ENCODE measurements around the gene PLEKHN1.

PLEKHN1 gene

GRCh38 chr1:918843-919242 lies 47.4 kb upstream of the PLEKHN1 start:
- H2AFZ ChIP-seq: no peak overlapping the region
- no peak overlapping the region for H3K4me2 ChIP-seq (ENCODE audit: low read length)
- H3K9ac ChIP-seq: no peak overlapping the region
- peaks cover 11% of the 10 kb centered on the region for H3K4me1 ChIP-seq
- no peaks in the 10 kb centered on the region for H3K27me3 ChIP-seq (ENCODE audit: control insufficient read depth, insufficient read depth, low read length)
- no peak overlapping the region for H3K27ac ChIP-seq
- H3K4me3 ChIP-seq (ENCODE audit: low read depth, low read length): no peak overlapping the region
- no peaks in the 10 kb centered on the region for H3K79me2 ChIP-seq
- TF ChIP-seq, protein P1, sequence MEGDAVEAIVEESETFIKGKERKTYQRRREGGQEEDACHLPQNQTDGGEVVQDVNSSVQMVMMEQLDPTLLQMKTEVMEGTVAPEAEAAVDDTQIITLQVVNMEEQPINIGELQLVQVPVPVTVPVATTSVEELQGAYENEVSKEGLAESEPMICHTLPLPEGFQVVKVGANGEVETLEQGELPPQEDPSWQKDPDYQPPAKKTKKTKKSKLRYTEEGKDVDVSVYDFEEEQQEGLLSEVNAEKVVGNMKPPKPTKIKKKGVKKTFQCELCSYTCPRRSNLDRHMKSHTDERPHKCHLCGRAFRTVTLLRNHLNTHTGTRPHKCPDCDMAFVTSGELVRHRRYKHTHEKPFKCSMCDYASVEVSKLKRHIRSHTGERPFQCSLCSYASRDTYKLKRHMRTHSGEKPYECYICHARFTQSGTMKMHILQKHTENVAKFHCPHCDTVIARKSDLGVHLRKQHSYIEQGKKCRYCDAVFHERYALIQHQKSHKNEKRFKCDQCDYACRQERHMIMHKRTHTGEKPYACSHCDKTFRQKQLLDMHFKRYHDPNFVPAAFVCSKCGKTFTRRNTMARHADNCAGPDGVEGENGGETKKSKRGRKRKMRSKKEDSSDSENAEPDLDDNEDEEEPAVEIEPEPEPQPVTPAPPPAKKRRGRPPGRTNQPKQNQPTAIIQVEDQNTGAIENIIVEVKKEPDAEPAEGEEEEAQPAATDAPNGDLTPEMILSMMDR (IDR thresholded peaks at IDR 0.05): no peak
- no peaks in the 10 kb centered on the region for H3K9me3 ChIP-seq (ENCODE audit: control insufficient read depth, low read length)
- no peaks in the 10 kb centered on the region for H3K36me3 ChIP-seq (ENCODE audit: control insufficient read depth, insufficient read depth, low read length)

DNA sequence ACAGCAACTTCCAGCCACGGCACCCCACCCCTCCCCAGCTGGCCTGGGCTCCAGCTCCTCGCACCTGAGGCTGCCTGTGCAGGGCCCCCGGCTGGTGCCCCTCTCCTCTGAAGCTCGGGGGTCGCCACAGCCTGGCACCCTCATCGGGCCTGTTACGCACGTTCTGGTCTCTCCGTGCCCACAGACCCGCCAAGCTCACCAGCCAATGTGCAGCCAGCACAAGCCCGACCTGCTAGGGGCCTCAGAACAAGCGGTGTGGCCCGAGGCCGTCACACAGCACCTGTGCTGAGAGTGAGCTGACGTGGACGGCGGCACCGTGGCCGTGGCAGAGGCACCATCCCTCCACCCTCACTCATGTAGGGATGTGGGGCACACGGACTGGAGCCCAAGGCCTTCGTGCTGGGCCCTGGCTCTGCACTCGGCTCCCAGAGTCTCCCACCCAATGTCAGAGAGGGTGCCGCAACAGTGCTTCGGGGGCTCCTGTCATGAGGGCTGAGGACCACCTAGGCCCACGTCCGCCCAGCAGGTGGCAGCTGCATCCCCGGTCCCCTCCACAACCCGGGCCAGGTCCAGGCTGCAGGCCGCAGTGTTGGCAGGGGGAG lies 46.9 kb upstream of the PLEKHN1 start:
- H3K27me3 ChIP-seq (ENCODE audit: control insufficient read depth, insufficient read depth, low read length): no peaks in the 10 kb centered on the region
- H3K79me2 ChIP-seq: no peaks in the 10 kb centered on the region
- H3K4me1 ChIP-seq: peaks cover 11% of the 10 kb centered on the region
- no peak overlapping the region for H3K4me2 ChIP-seq (ENCODE audit: low read length)
- TF ChIP-seq, protein P1 (IDR thresholded peaks at IDR 0.05): no peak
- no peak overlapping the region for H3K4me3 ChIP-seq (ENCODE audit: low read depth, low read length)
- no peak overlapping the region for H3K27ac ChIP-seq
- H2AFZ ChIP-seq: no peak overlapping the region
- no peaks in the 10 kb centered on the region for H3K9me3 ChIP-seq (ENCODE audit: control insufficient read depth, low read length)
- H3K9ac ChIP-seq: no peak overlapping the region
- H3K36me3 ChIP-seq (ENCODE audit: control insufficient read depth, insufficient read depth, low read length): no peaks in the 10 kb centered on the region

DNA sequence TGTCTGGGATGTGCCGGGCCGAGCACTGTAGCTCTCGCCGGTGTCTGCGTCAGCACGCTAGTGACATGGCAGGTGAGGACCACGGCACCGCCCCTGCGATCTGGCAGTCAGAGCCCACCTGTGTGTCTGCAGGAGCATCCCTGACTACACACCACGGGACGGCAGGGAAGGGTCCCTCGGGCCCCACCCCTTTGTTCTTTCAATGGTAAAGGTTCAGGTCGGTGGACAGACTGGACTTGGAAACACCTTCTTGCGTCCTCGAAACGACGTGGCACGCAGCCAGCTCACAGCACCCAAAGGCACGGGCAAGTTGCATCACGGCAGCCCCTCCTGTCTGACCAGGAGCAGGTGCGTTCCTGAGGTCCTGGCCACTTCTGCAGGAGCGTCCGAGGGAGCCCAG lies 46.3 kb upstream of the PLEKHN1 start:
- H3K27me3 ChIP-seq (ENCODE audit: control insufficient read depth, insufficient read depth, low read length): no peaks in the 10 kb centered on the region
- no peak overlapping the region for H3K9ac ChIP-seq
- no peak overlapping the region for H3K4me3 ChIP-seq (ENCODE audit: low read depth, low read length)
- no peaks in the 10 kb centered on the region for H3K79me2 ChIP-seq
- no peaks in the 10 kb centered on the region for H3K36me3 ChIP-seq (ENCODE audit: control insufficient read depth, insufficient read depth, low read length)
- H3K4me1 ChIP-seq: peaks cover 11% of the 10 kb centered on the region
- H3K27ac ChIP-seq: no peak overlapping the region
- no peaks in the 10 kb centered on the region for H3K9me3 ChIP-seq (ENCODE audit: control insufficient read depth, low read length)
- peak overlapping the region; percentile 45 for H3K4me2 ChIP-seq (ENCODE audit: low read length)
- H2AFZ ChIP-seq: no peak overlapping the region
- TF ChIP-seq, protein P1 (IDR thresholded peaks at IDR 0.05): no peak

DNA sequence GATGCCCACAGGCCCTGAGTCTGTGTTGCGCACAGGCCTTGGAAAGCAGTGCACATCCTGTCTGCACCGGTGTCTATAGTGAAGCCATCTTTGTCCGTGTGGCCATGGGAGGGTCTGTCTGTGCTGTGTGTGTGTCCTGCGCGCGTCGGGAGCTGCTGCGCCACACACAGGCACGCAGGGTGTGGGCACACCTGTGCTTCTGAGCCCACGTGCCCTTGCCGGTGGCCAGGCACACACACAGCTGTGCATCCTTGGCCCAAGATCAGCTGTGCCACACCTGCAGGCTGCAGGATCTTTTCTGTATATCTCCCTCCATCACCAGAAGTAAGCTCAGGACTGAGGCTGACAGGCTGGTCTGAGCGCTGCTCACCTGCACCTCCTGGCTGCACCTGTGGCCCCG lies 45.8 kb upstream of the PLEKHN1 start:
- H2AFZ ChIP-seq: no peak overlapping the region
- no peaks in the 10 kb centered on the region for H3K36me3 ChIP-seq (ENCODE audit: control insufficient read depth, insufficient read depth, low read length)
- H3K4me1 ChIP-seq: peaks cover 11% of the 10 kb centered on the region
- no peaks in the 10 kb centered on the region for H3K9me3 ChIP-seq (ENCODE audit: control insufficient read depth, low read length)
- no peaks in the 10 kb centered on the region for H3K79me2 ChIP-seq
- TF ChIP-seq, protein P1 (IDR thresholded peaks at IDR 0.05): no peak
- H3K27me3 ChIP-seq (ENCODE audit: control insufficient read depth, insufficient read depth, low read length): no peaks in the 10 kb centered on the region
- no peak overlapping the region for H3K4me3 ChIP-seq (ENCODE audit: low read depth, low read length)
- no peak overlapping the region for H3K27ac ChIP-seq
- no peak overlapping the region for H3K9ac ChIP-seq
- peak overlapping the region; percentile 45 for H3K4me2 ChIP-seq (ENCODE audit: low read length)

Data from parathyroid adenoma (tissue), 2 donors.